Transverse colon (tissue), 3 donors: ENCODE data around the gene BIRC7.

Source experiments
- CTCF ChIP-seq, 5 experiments: fragments of 200-600 bp in 3 of 5; fragments of 450-650 bp in 2 of 5; sonication (generic) in 3 of 5; IDR thresholded peaks; 1 replicate in 2 of 5; 2 replicates in 3 of 5; pipeline ENCODE4 v1.5.1; 2016 to 2017; ENCODE audit warnings: antibody characterized with exemption in 5 of 5, inconsistent platforms in 3 of 5, mild to moderate bottlenecking in 2 of 5, moderate library complexity in 1 of 5
- POLR2A ChIP-seq: fragments of 450-650 bp; IDR thresholded peaks from one replicate; pipeline ENCODE4 v1.6.1; 2016; ENCODE audit warnings: antibody characterized with exemption, mild to moderate bottlenecking, moderate library complexity

GRCh38 chr20:63230800-63231268 lies 4.9 kb upstream of the BIRC7 start:
- peak; percentile 35 to 54 (median 45) for TF ChIP-seq CTCF (IDR thresholded peaks at IDR 0.05)
- no peak for TF ChIP-seq POLR2A
